Spleen (tissue), 7 donors: ENCODE measurements around the gene MOB3A.

ENCODE experiments used
- POLR2A ChIP-seq, 3 donors: fragments of 450-650 bp; IDR thresholded peaks; one replicate each; pipeline ENCODE4 v1.5.1; 2017; ENCODE audit warnings: antibody characterized with exemption in 3 of 3, mild to moderate bottlenecking in 1 of 3
- POLR2AphosphoS5 ChIP-seq, 3 donors: sonication (generic); formaldehyde crosslinking; IDR thresholded peaks; one replicate each; pipeline ENCODE4 v1.5.1; 2017; ENCODE audit warnings: antibody characterized with exemption in 3 of 3
- TF ChIP-seq, protein P1 (sequence below), 11 experiments: fragments of 200-600 bp in 7 of 11; fragments of 450-650 bp in 4 of 11; sonication (generic) in 4 of 11; IDR thresholded peaks in 8 of 11; conservative IDR thresholded peaks in 3 of 11; 1 replicate in 7 of 11; 2 replicates in 4 of 11; pipeline versions ENCODE4 v1.4.0 to v1.8.0; 2016 to 2021; ENCODE audit warnings: antibody characterized with exemption in 11 of 11, inconsistent platforms in 4 of 11, mild to moderate bottlenecking in 1 of 11
- donor health status: DM: no; HTN: no; CAD: no; lungs with moderate emphysema.
- donor health status: DM: no; HTN: no; CAD: no.
- donor health status: DM: no; HTN: no; CAD: no.

DNA sequence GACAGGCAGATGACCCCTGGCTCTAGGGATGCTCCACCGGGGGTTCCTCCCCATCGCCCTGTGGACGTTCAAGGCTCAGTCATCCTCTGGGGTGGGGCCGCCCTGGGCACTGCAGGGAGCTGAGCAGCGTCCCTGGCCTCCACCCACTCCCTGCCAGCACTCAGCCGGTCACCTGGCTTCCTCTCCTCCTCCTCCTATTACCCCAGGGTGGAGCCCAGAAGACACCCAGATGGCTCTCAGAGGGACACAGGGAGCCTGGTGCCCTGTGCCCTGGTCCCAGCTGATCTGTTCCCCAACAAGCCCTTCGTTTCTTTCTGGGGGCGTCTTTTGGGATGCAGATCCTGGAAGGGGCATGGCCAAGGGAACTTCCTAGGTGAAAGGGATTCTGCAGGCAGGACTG lies 41.4 kb downstream of the MOB3A start:
- TF ChIP-seq, protein P1, sequence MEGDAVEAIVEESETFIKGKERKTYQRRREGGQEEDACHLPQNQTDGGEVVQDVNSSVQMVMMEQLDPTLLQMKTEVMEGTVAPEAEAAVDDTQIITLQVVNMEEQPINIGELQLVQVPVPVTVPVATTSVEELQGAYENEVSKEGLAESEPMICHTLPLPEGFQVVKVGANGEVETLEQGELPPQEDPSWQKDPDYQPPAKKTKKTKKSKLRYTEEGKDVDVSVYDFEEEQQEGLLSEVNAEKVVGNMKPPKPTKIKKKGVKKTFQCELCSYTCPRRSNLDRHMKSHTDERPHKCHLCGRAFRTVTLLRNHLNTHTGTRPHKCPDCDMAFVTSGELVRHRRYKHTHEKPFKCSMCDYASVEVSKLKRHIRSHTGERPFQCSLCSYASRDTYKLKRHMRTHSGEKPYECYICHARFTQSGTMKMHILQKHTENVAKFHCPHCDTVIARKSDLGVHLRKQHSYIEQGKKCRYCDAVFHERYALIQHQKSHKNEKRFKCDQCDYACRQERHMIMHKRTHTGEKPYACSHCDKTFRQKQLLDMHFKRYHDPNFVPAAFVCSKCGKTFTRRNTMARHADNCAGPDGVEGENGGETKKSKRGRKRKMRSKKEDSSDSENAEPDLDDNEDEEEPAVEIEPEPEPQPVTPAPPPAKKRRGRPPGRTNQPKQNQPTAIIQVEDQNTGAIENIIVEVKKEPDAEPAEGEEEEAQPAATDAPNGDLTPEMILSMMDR (IDR thresholded peaks at IDR 0.05 in 8 of 11, conservative IDR thresholded peaks at IDR 0.05 in 3 of 11), result no peak
- no peak for TF ChIP-seq POLR2AphosphoS5 (IDR thresholded peaks at IDR 0.05)
- no peak for TF ChIP-seq POLR2A (IDR thresholded peaks at IDR 0.05)
